Liver (tissue), 3 donors: Measurements from ENCODE around the gene CYBA.
A peak's percentile ranks its signal among the peaks of the same experiment; 100 is the strongest.

ENCODE experiments used
- ATF3 ChIP-seq: IDR thresholded peaks from 2 replicates; pipeline ENCODE4 v1.6.1; 2016; ENCODE audit warnings: antibody characterized with exemption
- CTCF ChIP-seq: fragments of 150-350 bp; IDR thresholded peaks from 2 replicates; pipeline ENCODE4 v1.5.1; 2017; ENCODE audit warnings: improper control_type of control experiment, low read depth, low read length; ENCODE audit not compliant: missing input control
- EGR1 ChIP-seq, 2 donors: IDR thresholded peaks; 2 replicates each; pipeline ENCODE4 v1.6.1; 2016 to 2018; ENCODE audit warnings: antibody characterized with exemption in 2 of 2, low read depth in 2 of 2
- HNF4A ChIP-seq, 2 donors: conservative IDR thresholded peaks; 2 replicates each; pipeline ENCODE4 v1.6.1; 2016; ENCODE audit warnings: antibody characterized with exemption in 2 of 2, mild to moderate bottlenecking in 2 of 2
- MAX ChIP-seq: IDR thresholded peaks from 2 replicates; pipeline ENCODE4 v1.6.1; 2016; ENCODE audit warnings: antibody characterized with exemption
- NR2F2 ChIP-seq: IDR thresholded peaks from 2 replicates; pipeline ENCODE4 v1.6.1; 2016; ENCODE audit warnings: antibody characterized with exemption
- RAD21 ChIP-seq, 2 donors: IDR thresholded peaks; 2 replicates each; pipeline ENCODE4 v1.6.1; 2016; ENCODE audit warnings: antibody characterized with exemption in 2 of 2, mild to moderate bottlenecking in 2 of 2
- RXRA ChIP-seq, 2 donors: IDR thresholded peaks; 2 replicates each; pipeline ENCODE4 v1.6.1; 2017 to 2018; ENCODE audit warnings: antibody characterized with exemption in 2 of 2, mild to moderate bottlenecking in 1 of 2
- ZBTB33 ChIP-seq: IDR thresholded peaks from 2 replicates; pipeline ENCODE4 v1.6.1; 2016; ENCODE audit warnings: antibody characterized with exemption
- donor health status: healthy.
- donor health status: healthy.

GRCh38 chr16:88651276-88651988, 579 bp upstream of the CYBA start:
- TF ChIP-seq EGR1 (IDR thresholded peaks at IDR 0.05; ENCODE audit: low read depth in 2 of 2), result no peak
- no peak for TF ChIP-seq CTCF
- no peak for TF ChIP-seq ZBTB33
- no peak for TF ChIP-seq RAD21 (IDR thresholded peaks at IDR 0.05)
- peak; percentile 88 for TF ChIP-seq NR2F2
- TF ChIP-seq MAX, result no peak
- peak; percentile 63 to 64 for TF ChIP-seq RXRA (IDR thresholded peaks at IDR 0.05)
- no peak for TF ChIP-seq ATF3
- no peak for TF ChIP-seq HNF4A (conservative IDR thresholded peaks at IDR 0.05)
